KG1 (cell line): ENCODE measurements around the gene ZKSCAN3.
"Not testable (repeated sequence)": the region's sequence is repeated elsewhere in the genome, so short reads cannot be mapped to it uniquely, and the experiment has no call there.

Experiments
- DNase-seq: peaks from one replicate; lab custom pipeline; 2025; lab: John Stamatoyannopoulos, UW

ZKSCAN3 gene

DNA sequence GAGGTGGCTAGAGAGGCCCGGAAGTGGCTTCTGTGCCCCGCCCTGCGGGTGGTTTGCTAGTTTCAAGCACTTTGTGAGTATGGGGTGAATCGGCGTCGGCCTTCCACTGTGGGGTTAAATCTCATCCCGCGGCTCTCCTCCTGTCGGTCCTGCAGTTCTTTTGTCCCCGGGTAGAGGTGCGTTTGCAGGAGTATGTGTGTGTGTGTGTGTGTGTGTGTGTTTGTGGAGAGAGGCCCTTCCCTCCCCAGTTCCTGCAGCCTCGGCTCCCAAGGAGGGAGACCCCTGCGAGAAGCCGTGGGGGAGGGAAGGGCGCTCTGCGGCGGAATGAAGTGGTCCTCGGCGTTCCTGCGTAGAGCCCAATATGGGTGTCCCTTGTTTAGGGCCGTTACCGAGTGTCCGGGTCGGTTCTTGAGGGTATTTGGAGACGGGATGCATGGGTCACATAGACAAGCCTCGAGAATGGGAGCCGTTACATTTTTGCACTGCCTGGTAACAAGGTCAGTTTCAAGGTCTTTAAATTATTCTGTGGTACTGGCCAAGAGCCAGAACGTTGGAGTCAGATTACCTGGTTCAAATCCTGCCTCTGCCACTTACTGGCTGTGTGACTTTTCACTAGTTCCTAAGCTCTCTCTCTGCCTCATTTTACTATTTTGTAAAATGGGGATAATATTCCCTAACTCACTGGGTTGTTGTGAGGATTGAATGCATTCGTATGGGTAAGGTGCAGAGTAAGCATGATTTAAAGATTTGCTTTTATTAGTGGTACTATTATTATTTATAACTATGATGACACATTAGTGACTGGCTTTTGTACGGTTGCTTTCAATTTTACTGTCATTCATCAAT is at the start of gene ZKSCAN3:
TSS of gene ZKSCAN3 (plus strand) at position 56 of the 846 bp plus-strand sequence. CDS start 9,640 bp downstream, outside the sequence.
- no peak for DNase-seq

GRCh38 chr6:28303570-28303969 is 46.2 kb upstream of the ZKSCAN3 start:
- no peak for DNase-seq

DNA sequence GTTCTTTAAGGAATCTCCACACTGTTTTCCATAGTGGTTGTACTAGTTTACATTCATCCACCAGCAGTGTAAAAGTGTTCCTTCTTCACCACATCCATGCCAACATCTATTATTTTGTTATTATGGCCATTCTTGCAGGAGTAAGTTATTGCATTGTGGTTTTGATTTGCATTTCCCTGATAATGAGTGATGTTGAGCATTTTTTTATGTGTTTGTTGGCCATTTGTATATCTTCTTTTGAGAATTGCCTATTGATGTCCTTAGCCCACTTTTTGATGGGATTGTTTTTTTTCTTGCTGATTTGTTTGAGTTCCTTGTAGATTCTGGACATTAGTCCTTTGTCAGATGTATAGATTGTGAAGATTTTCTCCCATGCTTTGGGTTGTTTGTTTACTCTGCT is 43.4 kb upstream of the ZKSCAN3 start:
- DNase-seq, result not testable (repeated sequence)

- DNase-seq, result no peak
Observed at GRCh38 chr6:28311139-28311823, 38.5 kb upstream of the ZKSCAN3 start.

GRCh38 chr6:28312939-28313338 is 36.8 kb upstream of the ZKSCAN3 start:
- no peak for DNase-seq

- no peak for DNase-seq
Observed at GRCh38 chr6:28315628-28316027, 34.1 kb upstream of the ZKSCAN3 start.

DNA sequence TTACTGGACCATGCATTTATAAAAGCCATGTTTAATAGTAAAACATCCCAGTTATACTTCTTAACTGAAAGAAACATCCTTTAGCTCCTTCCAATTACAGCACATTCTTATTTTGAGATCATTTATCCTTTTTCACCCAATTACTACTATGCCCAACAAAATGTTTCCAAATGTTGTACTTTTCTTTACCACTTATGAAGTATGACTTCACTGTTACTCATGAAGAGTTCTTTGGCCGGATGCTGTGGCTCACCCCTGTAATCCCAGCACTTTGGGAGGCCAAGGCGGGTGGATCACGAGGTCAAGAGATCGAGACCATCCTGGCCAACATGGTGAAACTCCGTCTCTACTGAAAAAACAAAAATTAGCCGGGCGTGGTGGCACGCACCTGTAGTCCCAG is 31.9 kb upstream of the ZKSCAN3 start:
- not testable (repeated sequence) for DNase-seq

DNA sequence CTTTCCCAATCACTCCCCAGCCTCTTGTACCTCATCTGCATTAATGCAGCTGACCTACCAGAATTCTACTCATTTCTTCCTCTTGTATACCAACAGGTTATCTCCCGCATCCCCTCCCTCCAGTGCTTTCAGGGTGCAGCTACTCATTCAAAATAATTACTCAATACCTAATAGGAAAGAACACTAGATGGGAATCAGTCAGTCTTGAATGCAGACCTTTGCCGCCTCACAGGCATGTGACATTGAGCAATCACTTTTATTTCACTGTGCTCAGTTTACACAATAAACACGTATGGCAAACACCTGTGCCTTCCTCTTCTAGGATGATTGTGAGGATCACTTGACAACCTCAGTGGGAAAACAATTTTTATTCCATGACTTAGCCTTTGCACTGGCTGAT is 27.1 kb upstream of the ZKSCAN3 start:
- DNase-seq, result no peak

DNA sequence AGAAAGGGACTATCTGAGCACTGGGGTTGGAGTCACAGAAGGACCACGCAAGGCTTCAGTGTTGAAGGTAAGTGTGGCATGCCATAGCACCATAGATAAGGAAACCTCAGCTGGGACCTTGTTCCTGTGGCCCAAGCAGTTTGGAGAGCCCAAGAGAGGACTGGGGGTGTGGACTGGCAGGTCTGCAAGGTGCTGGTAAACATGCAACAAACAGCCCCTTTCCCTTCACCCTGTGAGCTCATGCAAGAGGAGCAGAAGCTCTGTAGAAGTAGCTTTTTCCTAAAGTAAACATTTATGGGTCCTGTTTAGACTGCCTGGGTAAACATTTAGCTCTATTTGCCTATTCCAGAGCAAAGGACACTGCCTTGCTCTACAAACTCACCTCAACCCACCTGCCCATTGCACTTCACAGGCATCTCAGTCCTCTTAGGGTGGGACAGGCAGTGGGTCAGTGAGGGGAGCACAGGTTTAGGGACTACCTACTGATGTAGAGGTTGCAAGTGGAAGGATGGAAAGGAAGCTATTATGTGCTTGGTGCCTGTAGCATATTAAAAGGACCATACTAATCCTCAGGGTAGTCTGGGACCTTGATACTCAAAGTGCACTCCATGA is 25.8 kb upstream of the ZKSCAN3 start:
- no peak for DNase-seq

DNA sequence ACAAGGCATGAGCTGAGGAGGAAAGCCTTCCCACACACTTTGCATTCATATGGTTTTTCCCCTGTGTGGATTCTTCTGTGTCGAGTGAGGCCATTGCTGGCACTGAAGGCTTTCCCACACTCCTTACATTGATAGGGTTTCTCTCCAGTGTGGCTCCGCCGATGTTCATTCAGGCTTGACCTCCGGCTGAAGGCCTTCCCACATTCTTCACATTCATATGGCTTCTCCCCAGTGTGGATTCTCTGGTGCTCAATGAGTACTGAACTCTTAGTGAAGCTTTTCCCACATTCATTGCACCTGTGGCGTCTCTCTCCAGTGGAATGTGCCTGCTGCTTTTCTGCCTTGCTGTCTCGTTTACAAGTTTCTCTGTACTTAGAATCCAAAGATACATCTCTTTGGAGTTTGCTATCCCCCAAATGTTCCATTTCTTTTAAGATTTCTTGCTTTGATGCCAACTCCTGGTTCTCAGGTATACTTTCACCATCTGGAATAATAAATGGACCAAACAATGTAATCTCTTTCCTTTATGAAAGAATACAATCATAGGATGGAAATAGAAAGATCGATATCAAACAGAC is 23.3 kb upstream of the ZKSCAN3 start:
- no peak for DNase-seq

DNA sequence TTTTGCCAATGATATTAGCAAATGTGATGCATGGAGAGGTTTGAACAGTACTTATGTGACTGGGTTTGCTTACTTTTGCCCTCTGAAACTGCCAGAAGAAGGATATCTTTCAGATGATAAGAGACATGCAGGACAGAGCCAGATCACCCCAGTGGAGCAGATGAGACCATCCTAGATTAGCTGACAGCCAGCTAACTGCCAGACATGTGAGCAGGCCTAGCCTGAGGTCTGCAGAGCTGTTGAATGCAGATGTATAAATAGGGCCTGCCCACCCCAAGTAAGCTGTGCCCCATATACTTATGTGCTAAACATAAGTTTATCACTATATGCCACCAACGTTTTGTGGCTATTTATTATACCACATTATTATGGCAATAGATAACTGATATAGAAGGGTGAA is 19.7 kb upstream of the ZKSCAN3 start:
- DNase-seq, result no peak

DNA sequence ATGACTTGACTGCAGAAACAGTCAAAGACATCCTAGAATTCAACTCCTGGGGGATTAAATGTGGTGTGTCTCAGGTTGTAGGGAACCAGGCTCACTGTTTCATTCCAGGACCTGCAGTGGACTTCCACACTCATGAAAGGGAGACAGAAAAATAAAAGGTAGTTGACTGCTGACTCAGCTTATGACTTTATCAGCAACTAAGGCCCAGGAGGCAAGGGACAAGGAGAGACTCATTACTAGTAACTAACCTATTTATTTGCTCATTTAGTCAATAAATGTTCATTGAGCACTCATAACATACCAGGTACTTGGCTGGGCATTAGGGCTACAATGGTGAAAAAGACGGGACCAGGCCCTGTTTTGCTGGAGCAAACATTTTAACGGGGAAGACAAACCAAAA is 16.7 kb upstream of the ZKSCAN3 start:
- DNase-seq, result no peak

- no peak for DNase-seq
Observed at GRCh38 chr6:28333599-28334018, 16.1 kb upstream of the ZKSCAN3 start.

- no peak for DNase-seq
Observed at GRCh38 chr6:28334286-28335039, 15.3 kb upstream of the ZKSCAN3 start.

GRCh38 chr6:28335040-28335563 is 14.6 kb upstream of the ZKSCAN3 start:
- no peak for DNase-seq

DNA sequence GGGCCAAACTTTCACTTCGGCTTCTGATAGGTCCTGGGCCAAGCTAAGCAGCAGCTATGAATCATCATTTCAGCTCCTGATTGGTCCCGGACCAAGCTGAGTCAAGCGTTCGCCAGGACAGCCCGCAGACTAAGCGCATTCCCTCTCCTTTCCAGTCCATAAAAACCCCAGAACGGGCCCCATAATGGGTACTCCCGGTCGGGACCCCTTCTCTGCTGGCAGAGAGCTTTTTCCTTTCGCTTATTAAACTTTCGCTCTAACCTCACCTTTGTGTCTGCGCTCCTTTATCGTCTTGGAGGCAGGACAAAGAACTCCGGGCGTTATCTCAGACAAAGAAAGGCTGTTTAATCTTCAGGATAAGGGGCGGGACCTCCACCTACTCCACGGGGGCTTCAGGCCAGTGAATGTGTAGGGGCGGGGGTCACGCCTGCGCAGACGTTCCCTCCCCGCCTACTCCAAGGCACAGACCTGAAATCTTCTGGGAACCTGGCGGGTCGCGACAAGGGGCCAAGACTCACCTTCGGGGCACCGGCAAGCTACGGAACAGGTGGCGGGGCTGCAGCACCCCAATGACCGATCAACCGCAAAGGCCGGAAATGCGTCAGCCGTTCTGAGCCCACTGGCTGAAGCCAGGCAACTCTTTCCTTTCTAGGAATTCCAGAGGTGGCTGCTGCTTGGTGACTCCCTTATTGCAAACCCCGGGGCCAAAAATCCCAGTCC is 14.0 kb upstream of the ZKSCAN3 start, which contains the start of gene ZSCAN31:
TSS of gene ZSCAN31 (minus strand) at position 585 of the 720 bp plus-strand sequence. CDS start 6,465 bp downstream, outside the sequence.
- DNase-seq, result peak; percentile 80

DNA sequence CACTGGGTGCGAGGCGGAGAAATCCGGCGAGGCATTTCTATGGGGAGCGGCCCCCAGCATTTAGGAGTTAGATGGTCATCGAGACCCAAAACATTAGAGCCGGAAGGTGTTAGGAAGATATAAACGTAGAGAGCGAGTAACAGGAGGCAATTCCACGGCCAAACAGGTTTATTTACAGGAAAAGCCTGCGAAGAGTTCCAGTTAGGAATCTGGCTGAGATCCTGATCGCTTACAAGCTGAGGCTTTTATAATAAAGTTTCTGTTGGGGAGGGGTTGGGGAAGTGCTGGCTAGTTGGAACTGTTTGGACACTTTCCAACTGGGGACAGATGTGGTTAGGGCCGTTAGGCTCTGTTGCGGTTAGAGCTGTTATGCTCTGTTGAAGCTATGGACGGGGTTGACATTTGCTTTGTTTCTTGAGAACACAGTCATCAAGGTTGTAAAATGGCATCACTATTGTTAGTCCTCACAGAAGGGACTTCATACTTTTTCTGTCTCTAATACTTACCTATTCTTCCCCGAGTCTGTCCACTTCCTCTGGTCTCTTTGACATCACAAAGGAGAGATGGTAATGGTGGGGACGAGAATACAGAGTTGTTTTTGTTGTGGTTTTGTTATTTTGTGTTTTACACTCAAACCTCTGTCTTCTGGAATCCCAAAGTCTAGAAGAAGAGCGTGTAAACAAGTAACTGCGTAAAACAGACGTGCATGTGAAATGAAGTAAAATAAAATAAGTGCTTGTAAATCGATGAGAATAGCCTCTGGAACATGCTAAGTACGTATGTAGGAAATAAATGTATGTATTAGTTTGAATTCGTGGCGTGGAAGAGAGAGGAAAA is 13.2 kb upstream of the ZKSCAN3 start:
- peak; percentile 73 for DNase-seq

GRCh38 chr6:28337121-28337520 is 12.6 kb upstream of the ZKSCAN3 start:
- no peak for DNase-seq

DNA sequence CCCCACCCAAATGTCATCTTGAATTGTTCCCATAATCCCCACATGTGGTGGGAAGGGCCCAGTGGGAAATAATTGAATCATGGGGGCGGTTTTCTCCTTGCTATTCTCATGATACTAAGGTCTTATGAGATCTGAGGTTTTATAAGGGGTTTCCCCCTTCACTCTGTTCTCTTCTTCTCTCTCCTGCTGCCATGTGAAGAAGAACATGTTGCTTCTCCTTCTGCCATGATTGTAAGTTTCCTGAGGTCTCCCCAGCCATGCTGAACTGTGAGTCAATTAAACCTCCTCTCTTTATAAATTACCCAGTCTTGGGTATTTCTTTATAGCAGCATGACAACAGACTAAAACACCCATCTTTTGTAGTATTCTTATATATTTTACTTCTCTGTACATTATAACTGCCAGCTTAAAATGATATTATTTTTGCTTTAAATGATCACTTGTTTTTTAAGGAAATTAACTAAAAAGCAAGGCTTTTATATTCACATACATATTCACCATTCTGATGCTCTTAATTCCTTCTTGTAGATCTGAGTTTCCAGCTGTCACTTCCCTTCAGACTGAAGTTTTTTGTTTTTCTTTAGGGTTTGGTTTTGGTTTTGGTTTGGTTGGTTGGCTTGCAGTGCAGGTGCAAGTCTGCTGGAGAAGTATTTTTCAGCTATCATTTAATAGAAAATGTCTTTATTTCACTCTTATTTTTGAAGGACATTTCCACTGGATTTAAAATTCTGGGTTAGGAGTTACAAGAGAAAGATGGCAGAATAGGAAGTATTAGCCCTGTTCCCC is 9.2 kb upstream of the ZKSCAN3 start:
- DNase-seq, result no peak
